K562 (cell line): ENCODE data around the gene NHSL2. TPM values are rescaled to one million over a fixed set of nuclear protein-coding genes. Genes with fewer than 3 reads are reported as not detected.

Experiments used
- ATAC-seq: fragments of 200-7000 bp; cut with Tn5 transposase; 3 replicates; pipeline ENCODE4 v1.9.1; 2020; ENCODE audit warnings: moderate library complexity
- BruUV-seq: library from RNA; stranded (reverse); fragments of 400-500 nt; replicated peaks from 2 replicates; lab custom pipeline; 2021; lab: Mats Ljungman, UMichigan
- CTCF ChIA-PET: fragments of 300-600 bp; formaldehyde crosslinking; extraction: SDS; loops from one replicate; lab custom pipeline; 2021; ENCODE audit warnings: low intra/inter-chr PET ratio; lab: Yijun Ruan, JAX
- POLR2A ChIA-PET: fragments of 300-600, 350-650 bp; sonication (Branson Sonifier 250); formaldehyde crosslinking; extraction: SDS; loops from one replicate; lab custom pipeline; 2021; ENCODE audit warnings: antibody characterized with exemption, inconsistent platforms; lab: Yijun Ruan, JAX
- DNase-seq, 4 experiments: peaks; one replicate each; pipeline versions ENCODE4 v3.0.0 to v3.0.0-alpha.2; 2011 to 2018; ENCODE audit warnings: low spot score in 3 of 4, mixed read lengths in 3 of 4; ENCODE audit errors: extremely low read depth in 1 of 4
- FAIRE-seq: peaks from 2 replicates; lab custom pipeline; 2011; peaks lifted over from hg19 to GRCh38; lab: Jason Lieb, UNC
- H2AFZ ChIP-seq: 2 replicates; pipeline ENCODE4 v1.6.0; 2011; ENCODE audit warnings: low read depth, low read length, control low read depth, inconsistent platforms
- H3K27ac ChIP-seq: fragments of 200-600 bp; 3 replicates; pipeline ENCODE4 v1.8.0; 2011; ENCODE audit warnings: low read depth, mild to moderate bottlenecking, control low read depth, inconsistent platforms, low read length, moderate library complexity, mixed read lengths; ENCODE audit errors: extremely low read depth
- H3K27me3 ChIP-seq, 2 experiments: fragments of 300-600 bp in 1 of 2; 2 replicates in 1 of 2; 3 replicates in 1 of 2; pipeline versions ENCODE4 v1.6.0 to v1.8.0; 2011; ENCODE audit warnings: inconsistent platforms in 2 of 2, low read length in 2 of 2, mild to moderate bottlenecking in 1 of 2, mixed read lengths in 1 of 2, moderate library complexity in 1 of 2; ENCODE audit not compliant: control insufficient read depth in 2 of 2, insufficient read depth in 2 of 2
- H3K36me3 ChIP-seq: fragments of 300-600 bp; 3 replicates; pipeline ENCODE4 v1.8.0; 2011; ENCODE audit warnings: mild to moderate bottlenecking, low read length, inconsistent platforms; ENCODE audit not compliant: control insufficient read depth, insufficient read depth
- H3K4me1 ChIP-seq, 2 experiments: fragments of 200-600 bp in 1 of 2; replicated peaks in 1 of 2; 2 replicates in 1 of 2; 3 replicates in 1 of 2; pipeline versions ENCODE4 v1.5.1 to v1.8.0; 2011; ENCODE audit warnings: inconsistent platforms in 2 of 2, low read length in 2 of 2, mild to moderate bottlenecking in 1 of 2, mixed read lengths in 1 of 2, moderate library complexity in 1 of 2; ENCODE audit not compliant: control insufficient read depth in 2 of 2, insufficient read depth in 2 of 2
- H3K4me2 ChIP-seq: 2 replicates; pipeline ENCODE4 v1.6.1; 2011; ENCODE audit warnings: low read length, control low read depth, inconsistent platforms, mixed read lengths; ENCODE audit not compliant: insufficient read depth
- H3K4me3 ChIP-seq: fragments of 200-600 bp; sonication (generic), shearing (Covaris generic); 2 replicates; pipeline ENCODE4 v1.5.1; 2016; ENCODE audit warnings: control low read depth, inconsistent platforms
- H3K79me2 ChIP-seq: fragments of 200-600 bp; 3 replicates; pipeline ENCODE4 v1.8.0; 2011; ENCODE audit warnings: low read length, inconsistent platforms; ENCODE audit not compliant: control insufficient read depth, insufficient read depth
- H3K9ac ChIP-seq, 2 experiments: 2 replicates each; pipeline versions ENCODE4 v1.6.0 to v1.6.1; 2011; ENCODE audit warnings: low read depth in 2 of 2, low read length in 2 of 2, control low read depth in 1 of 2, inconsistent platforms in 1 of 2, mild to moderate bottlenecking in 1 of 2, mixed read lengths in 1 of 2; ENCODE audit not compliant: insufficient read depth in 1 of 2
- H3K9me1 ChIP-seq: one replicate; pipeline ENCODE4 v1.6.0; 2011; ENCODE audit warnings: inconsistent platforms, mild to moderate bottlenecking, low read length, moderate library complexity; ENCODE audit not compliant: control insufficient read depth, insufficient read depth
- H3K9me3 ChIP-seq: replicated peaks from 2 replicates; pipeline ENCODE4 v1.5.1; 2011; ENCODE audit warnings: low read depth, low read length, inconsistent platforms; ENCODE audit not compliant: control insufficient read depth, insufficient read depth
- H4K20me1 ChIP-seq: replicated peaks from 2 replicates; pipeline ENCODE4 v1.6.1; 2011; ENCODE audit warnings: low read length, inconsistent platforms, mixed read lengths; ENCODE audit not compliant: control insufficient read depth, insufficient read depth
- CHD4 ChIP-seq: fragments of 200-600 bp; sonication (generic); IDR thresholded peaks from 3 replicates; pipeline ENCODE4 v1.6.1; 2012; ENCODE audit warnings: low read depth, mild to moderate bottlenecking, mixed read lengths, low read length, inconsistent platforms; ENCODE audit not compliant: insufficient read depth, insufficient replicate concordance, poor library complexity, severe bottlenecking
- COPS2 ChIP-seq: fragments of 450-650 bp; conservative IDR thresholded peaks from 2 replicates; pipeline ENCODE4 v1.6.1; 2016; ENCODE audit warnings: mild to moderate bottlenecking, moderate library complexity
- CTCFL ChIP-seq: IDR thresholded peaks from 2 replicates; pipeline ENCODE4 v1.6.1; 2011; ENCODE audit warnings: borderline replicate concordance, low read depth, mild to moderate bottlenecking, moderate library complexity, low read length; ENCODE audit not compliant: insufficient read depth, poor library complexity, severe bottlenecking
- E2F4 ChIP-seq: sonication (generic); formaldehyde crosslinking; IDR thresholded peaks from 2 replicates; pipeline ENCODE4 v1.8.0; 2022; ENCODE audit warnings: mild to moderate bottlenecking, low read depth, missing genetic modification reagents
- ESRRA ChIP-seq: fragments of 450-650 bp; IDR thresholded peaks from 2 replicates; pipeline ENCODE4 v1.6.1; 2014; ENCODE audit warnings: low read depth, mild to moderate bottlenecking, moderate library complexity, borderline replicate concordance
- HDGF ChIP-seq: fragments of 450-650 bp; IDR thresholded peaks from 2 replicates; pipeline ENCODE4 v1.6.1; 2016
- ILK ChIP-seq: fragments of 450-650 bp; IDR thresholded peaks from 2 replicates; pipeline ENCODE4 v1.6.1; 2016; ENCODE audit warnings: missing genetic modification characterization, low read depth, mild to moderate bottlenecking, missing compliant biosample characterization, moderate library complexity, borderline replicate concordance
- KDM1A ChIP-seq, 2 experiments: fragments of 450-650 bp; IDR thresholded peaks; 2 replicates each; pipeline ENCODE4 v1.6.1; 2016; ENCODE audit warnings: mild to moderate bottlenecking in 2 of 2
- SMAD2 ChIP-seq: fragments of 150-350 bp; IDR thresholded peaks from 2 replicates; pipeline ENCODE4 v1.6.1; 2014; ENCODE audit warnings: low read depth, mild to moderate bottlenecking, low read length
- SMAD3 ChIP-seq: fragments of 450-650 bp; formaldehyde crosslinking; conservative IDR thresholded peaks from 2 replicates; pipeline ENCODE4 v1.4.0; 2020; ENCODE audit warnings: mild to moderate bottlenecking
- SNIP1 ChIP-seq: fragments of 450-650 bp; IDR thresholded peaks from 2 replicates; pipeline ENCODE4 v1.7.1; 2017; ENCODE audit warnings: low read depth, mild to moderate bottlenecking
- TAL1 ChIP-seq: fragments of 450-650 bp; IDR thresholded peaks from 2 replicates; pipeline ENCODE4 v1.6.1; 2016; ENCODE audit warnings: mild to moderate bottlenecking
- TARDBP ChIP-seq: fragments of 450-650 bp; IDR thresholded peaks from 2 replicates; pipeline ENCODE4 v1.6.1; 2016
- ZC3H8 ChIP-seq: fragments of 450-650 bp; IDR thresholded peaks from 2 replicates; pipeline ENCODE4 v1.6.1; 2017
- ZNF121 ChIP-seq: sonication (generic); formaldehyde crosslinking; conservative IDR thresholded peaks from 2 replicates; pipeline ENCODE4 v1.8.0; 2022; ENCODE audit warnings: missing genetic modification reagents
- ZNF668 ChIP-seq: fragments of 250-450 bp; sonication (Bioruptor Pico); IDR thresholded peaks from 2 replicates; pipeline ENCODE4 v1.8.0; 2022; ENCODE audit warnings: mild to moderate bottlenecking, inconsistent platforms
- WGBS: fragments of 100-300 bp; shearing (Covaris generic); methylation state at CpG from one replicate; pipeline ENCODE4 v1.1.6; 2016; ENCODE audit warnings: low coverage, mixed read lengths; ENCODE audit not compliant: insufficient coverage; ENCODE audit errors: missing lambda C conversion rate; 5-methylcytosine and 5-hydroxymethylcytosine counted together
- in situ Hi-C: fragments of 300-500 bp; cut with MboI; formaldehyde crosslinking; loops from 4 replicates; pipeline ENCODE4 v1.15.0; 2018; ENCODE audit warnings: inconsistent platforms, mixed read lengths
- intact Hi-C: fragments of 100-400 bp; cut with micrococcal nuclease; formaldehyde crosslinking; loops from 2 replicates; pipeline ENCODE4 v1.14.2; 2022
- polyA plus RNA-seq, 8 experiments: library from polyadenylated mRNA; depleted of rRNA in 4 of 8; stranded (reverse) in 5 of 8; unstranded in 3 of 8; fragments of >200 nt; fragmentation: Nextera tagmentation in 2 of 8; fragmentation: Illumina TruSeq in 1 of 8; extraction: Ambion mirVana in 2 of 8; extraction: Trizol in 1 of 8; gene quantifications; 2 replicates each; pipeline versions ENCODE4 v1.2.1 to v1.2.3, GENCODE V29; 2011 to 2014; ENCODE audit warnings: inconsistent platforms in 1 of 8, missing spikeins in 1 of 8
- total RNA-seq, 7 experiments: library from RNA; depleted of rRNA in 6 of 7; stranded (reverse); fragments of >200 nt in 6 of 7; fragmentation: Illumina TruSeq in 2 of 7; extraction: Trizol in 2 of 7; gene quantifications; 2 replicates each; pipeline versions ENCODE4 v1.2.1 to v1.2.3, GENCODE V29; 2011 to 2021; ENCODE audit warnings: low replicate concordance in 1 of 7
- TF ChIP-seq, protein P1 (sequence below): fragments of 200-400 bp; formaldehyde crosslinking; IDR thresholded peaks from 2 replicates; pipeline ENCODE4 v1.6.1; 2017; ENCODE audit warnings: mild to moderate bottlenecking, low read depth, low read length, moderate library complexity

NHSL2 gene
- total and polyA plus RNA-seq, 9 of the 15 experiments (the other 6 are each of a cell fraction or from before 2014, with no cell fraction given) = 0.02 TPM; not detected in 8

DNA sequence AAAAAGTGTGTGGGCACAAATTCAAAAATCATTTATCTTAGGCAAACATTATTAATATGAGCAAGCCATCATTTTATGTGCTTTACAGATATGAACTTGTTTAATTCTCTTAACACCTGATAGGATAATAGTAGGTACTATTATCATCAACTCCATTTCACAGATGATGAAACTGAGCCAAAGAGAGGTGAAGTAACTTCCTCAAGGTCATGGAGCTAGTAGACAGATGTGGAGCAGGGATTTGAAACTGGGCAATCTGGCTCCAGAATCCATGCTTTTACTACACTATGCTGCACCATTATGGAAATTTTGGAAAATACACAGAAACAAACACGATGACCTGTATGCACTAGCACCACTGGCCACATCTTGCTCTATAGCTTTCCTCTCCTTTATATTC is 269.9 kb downstream of the NHSL2 start:
- peak overlapping the region; percentile 84 for H3K27ac ChIP-seq
- H4K20me1 ChIP-seq = no peaks in the 10 kb centered on the region
- CTCF ChIA-PET = no interaction called here
- peaks cover 17% of the 10 kb centered on the region for H3K79me2 ChIP-seq
- 0% methylated on average over 1 of the region's 1 CpG for WGBS
- H3K9me1 ChIP-seq = no peaks in the 10 kb centered on the region
- H3K4me1 ChIP-seq = peaks cover 0 to 7% of the 10 kb centered on the region in 2 experiments; a peak in 3 of 5 replicates
- POLR2A ChIA-PET = interaction anchor here (1.1 to 1.2 kb wide), 2 partner anchors 15 to 28 kb away, joined by 3 to 7 read pairs; no protein-coding TSS in a partner anchor
- peak in 1 of 4 experiments; percentile 3 for DNase-seq
- peak overlapping the region in 1 of 2 experiments; percentile 88; a peak in 2 of 4 replicates for H3K9ac ChIP-seq
- in situ Hi-C loops = no loop called here
- H2AFZ ChIP-seq = peak overlapping the region; percentile 90
- no peaks in the 10 kb centered on the region for H3K27me3 ChIP-seq
- no peak for FAIRE-seq
- BruUV-seq = no TSS peak
- peak overlapping the region; percentile 96 for H3K4me2 ChIP-seq
- peak overlapping the region; percentile 83; the same call in 1 of the 2 replicates for H3K4me3 ChIP-seq
- no peaks in the 10 kb centered on the region for H3K9me3 ChIP-seq
- ATAC-seq = no peak
- intact Hi-C loops = no loop called here
- no peaks in the 10 kb centered on the region; the same call in 2 of the 3 replicates for H3K36me3 ChIP-seq
- TF ChIP-seq CHD4 (peak; percentile 38), CTCFL (no peak), SMAD2 (no peak), COPS2 (no peak), ZC3H8 (no peak), ZNF121 (CRISPR knock-in tag) (no peak), ESRRA (peak; percentile 97), SNIP1 (no peak), HDGF (no peak), E2F4 (CRISPR knock-in tag) (no peak), TAL1 (no peak), ILK (tag) (no peak), ZNF668 (no peak), SMAD3 (no peak), TARDBP (no peak), KDM1A (IDR thresholded peaks at IDR 0.05) (peak; percentile 50 to 72; a peak in 3 of 4 replicates)
- TF ChIP-seq, protein P1, sequence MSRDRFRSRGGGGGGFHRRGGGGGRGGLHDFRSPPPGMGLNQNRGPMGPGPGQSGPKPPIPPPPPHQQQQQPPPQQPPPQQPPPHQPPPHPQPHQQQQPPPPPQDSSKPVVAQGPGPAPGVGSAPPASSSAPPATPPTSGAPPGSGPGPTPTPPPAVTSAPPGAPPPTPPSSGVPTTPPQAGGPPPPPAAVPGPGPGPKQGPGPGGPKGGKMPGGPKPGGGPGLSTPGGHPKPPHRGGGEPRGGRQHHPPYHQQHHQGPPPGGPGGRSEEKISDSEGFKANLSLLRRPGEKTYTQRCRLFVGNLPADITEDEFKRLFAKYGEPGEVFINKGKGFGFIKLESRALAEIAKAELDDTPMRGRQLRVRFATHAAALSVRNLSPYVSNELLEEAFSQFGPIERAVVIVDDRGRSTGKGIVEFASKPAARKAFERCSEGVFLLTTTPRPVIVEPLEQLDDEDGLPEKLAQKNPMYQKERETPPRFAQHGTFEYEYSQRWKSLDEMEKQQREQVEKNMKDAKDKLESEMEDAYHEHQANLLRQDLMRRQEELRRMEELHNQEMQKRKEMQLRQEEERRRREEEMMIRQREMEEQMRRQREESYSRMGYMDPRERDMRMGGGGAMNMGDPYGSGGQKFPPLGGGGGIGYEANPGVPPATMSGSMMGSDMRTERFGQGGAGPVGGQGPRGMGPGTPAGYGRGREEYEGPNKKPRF = no peak
